ENCODE data around the gene ACKR2.

ACKR2 gene

GRCh38 chr3:42830437-42831320 is 21.4 kb downstream of the ACKR2 start:
- DNase-seq = peak; percentile 53

GRCh38 chr3:42831321-42831713 is 22.1 kb downstream of the ACKR2 start:
- DNase-seq = peak; percentile 54

- DNase-seq = no peak
These were observed 27.2 kb downstream of the ACKR2 start for GRCh38 chr3:42836150-42837123.

GRCh38 chr3:42838571-42838970 is 29.3 kb downstream of the ACKR2 start:
- no peak for DNase-seq

GRCh38 chr3:42839616-42840015 is 30.4 kb downstream of the ACKR2 start:
- DNase-seq = peak; percentile 70

GRCh38 chr3:42841332-42841731 is 32.1 kb downstream of the ACKR2 start:
- DNase-seq = no peak

- no peak for DNase-seq
These were observed 34.6 kb downstream of the ACKR2 start for GRCh38 chr3:42843713-42844411.

- DNase-seq = no peak
These were observed 35.1 kb downstream of the ACKR2 start for GRCh38 chr3:42844412-42844713.

GRCh38 chr3:42844815-42845214 is 35.6 kb downstream of the ACKR2 start:
- no peak for DNase-seq

GRCh38 chr3:42846685-42847522 is 37.7 kb downstream of the ACKR2 start:
- DNase-seq = no peak

GRCh38 chr3:42847731-42848130 is 38.5 kb downstream of the ACKR2 start:
- DNase-seq = no peak

- DNase-seq = no peak
These were observed 39.8 kb downstream of the ACKR2 start for GRCh38 chr3:42849017-42849416.

- no peak for DNase-seq
These were observed 41.0 kb downstream of the ACKR2 start for GRCh38 chr3:42850263-42850662.

- no peak for DNase-seq
These were observed 42.1 kb downstream of the ACKR2 start for GRCh38 chr3:42851228-42851834.

- no peak for DNase-seq
These were observed 43.2 kb downstream of the ACKR2 start for GRCh38 chr3:42852441-42852840.

GRCh38 chr3:42853056-42853455 is 43.8 kb downstream of the ACKR2 start:
- DNase-seq = no peak

GRCh38 chr3:42853739-42854302 is 44.6 kb downstream of the ACKR2 start:
- DNase-seq = no peak

- no peak for DNase-seq
These were observed 45.9 kb downstream of the ACKR2 start for GRCh38 chr3:42855219-42855546.

GRCh38 chr3:42855547-42856380 is 46.5 kb downstream of the ACKR2 start:
- no peak for DNase-seq

GRCh38 chr3:42856544-42856943 is 47.3 kb downstream of the ACKR2 start:
- no peak for DNase-seq
